Stimulated activated CD8-positive, alpha-beta memory T cell treated with anti-CD3 and anti-CD28 coated beads, Interleukin-7, amount 100 ng/mL, for 48 hours (primary cell): ENCODE results near the gene RPUSD3.

Source experiments
- DNase-seq, 2 donors: peaks; one replicate each; pipeline ENCODE4 v3.0.0-alpha.2; 2020; ENCODE audit warnings: low read depth in 1 of 2; ENCODE audit errors: extremely low read depth in 1 of 2

Gene RPUSD3

GRCh38 chr3:9806688-9807589, 36.9 kb downstream of the RPUSD3 start:
- no peak for DNase-seq

GRCh38 chr3:9806137-9806536, 37.7 kb downstream of the RPUSD3 start:
- DNase-seq: no peak

GRCh38 chr3:9804996-9805395, 38.8 kb downstream of the RPUSD3 start:
- DNase-seq: no peak

GRCh38 chr3:9803494-9803893, 40.3 kb downstream of the RPUSD3 start:
- no peak for DNase-seq

GRCh38 chr3:9800529-9800928, 43.3 kb downstream of the RPUSD3 start:
- no peak for DNase-seq

GRCh38 chr3:9797196-9797945, 46.4 kb downstream of the RPUSD3 start:
- no peak for DNase-seq

- no peak for DNase-seq
Observed at GRCh38 chr3:9795207-9795606, 48.6 kb downstream of the RPUSD3 start.

GRCh38 chr3:9794400-9794799, 49.4 kb downstream of the RPUSD3 start:
- DNase-seq: no peak

- no peak for DNase-seq
Observed at GRCh38 chr3:9793161-9793781, 50.5 kb downstream of the RPUSD3 start.

GRCh38 chr3:9792405-9793160, 51.2 kb downstream of the RPUSD3 start, which contains the start of the genes ARPC4 and TADA3:
TSS of gene ARPC4 (plus strand) at chr3:9793082. CDS start at chr3:9793122, 40 bp downstream.
TSS of gene TADA3 (minus strand) at chr3:9792473. CDS start at chr3:9791466, 1,007 bp downstream.
- DNase-seq: peak; percentile 81 to 91

GRCh38 chr3:9791790-9792404, 51.9 kb downstream of the RPUSD3 start:
- DNase-seq: no peak

GRCh38 chr3:9791127-9791526, 52.7 kb downstream of the RPUSD3 start:
- no peak for DNase-seq
